ENCODE data around the gene ICA1L. TPM values are rescaled to one million over a fixed set of nuclear protein-coding genes. Genes with fewer than 3 reads are reported as not detected.

The ICA1L gene
- total and polyA plus RNA-seq, 2 of the 13 experiments (the other 11 are each of a cell fraction or from before 2014, with no cell fraction given), result 1.5 to 2.4 TPM

DNA sequence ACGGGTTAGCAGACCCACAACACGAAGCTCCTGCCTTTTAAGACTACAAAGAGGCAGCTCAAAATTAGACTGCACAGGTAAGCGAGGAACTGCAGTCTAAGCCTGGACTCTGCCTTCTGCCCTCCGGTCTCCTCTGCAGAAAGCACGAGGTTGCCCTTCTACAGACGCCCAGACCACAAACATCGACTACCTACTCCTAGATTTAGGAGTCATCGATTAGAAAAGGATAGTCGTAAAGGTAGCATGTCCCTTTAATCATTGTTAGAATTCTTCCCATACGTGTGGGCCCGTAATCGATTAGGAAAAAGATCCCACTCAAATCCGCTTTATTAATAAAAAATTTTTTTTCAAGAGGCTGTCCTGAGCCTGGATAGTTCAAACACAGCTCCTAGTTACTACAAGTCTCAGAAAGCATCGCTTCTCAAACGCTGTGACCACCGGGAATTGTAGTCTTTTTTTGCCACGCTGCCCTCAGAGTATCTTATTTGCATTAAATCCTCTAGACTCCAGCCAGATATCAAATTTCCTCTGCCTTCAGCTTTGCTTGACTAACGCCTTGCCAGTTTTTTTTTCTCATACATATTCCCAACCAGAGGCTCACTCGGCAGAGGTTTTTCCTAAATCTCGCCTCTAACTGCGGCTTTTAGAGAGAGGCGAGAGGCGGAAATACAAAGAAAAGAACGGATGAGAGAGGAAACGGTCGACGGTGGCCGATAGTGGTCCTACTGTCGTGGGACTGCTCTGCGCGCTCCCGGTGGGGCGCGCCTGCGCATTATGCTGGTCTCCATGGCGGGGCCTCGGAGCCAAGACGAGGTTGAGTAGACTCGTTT, 40.2 kb upstream of the ICA1L start, which contains the start of the genes CARF and WDR12 (continued):
- TF ChIP-seq, protein P1, sequence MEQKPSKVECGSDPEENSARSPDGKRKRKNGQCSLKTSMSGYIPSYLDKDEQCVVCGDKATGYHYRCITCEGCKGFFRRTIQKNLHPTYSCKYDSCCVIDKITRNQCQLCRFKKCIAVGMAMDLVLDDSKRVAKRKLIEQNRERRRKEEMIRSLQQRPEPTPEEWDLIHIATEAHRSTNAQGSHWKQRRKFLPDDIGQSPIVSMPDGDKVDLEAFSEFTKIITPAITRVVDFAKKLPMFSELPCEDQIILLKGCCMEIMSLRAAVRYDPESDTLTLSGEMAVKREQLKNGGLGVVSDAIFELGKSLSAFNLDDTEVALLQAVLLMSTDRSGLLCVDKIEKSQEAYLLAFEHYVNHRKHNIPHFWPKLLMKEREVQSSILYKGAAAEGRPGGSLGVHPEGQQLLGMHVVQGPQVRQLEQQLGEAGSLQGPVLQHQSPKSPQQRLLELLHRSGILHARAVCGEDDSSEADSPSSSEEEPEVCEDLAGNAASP (CRISPR knock-in tag; IDR thresholded peaks at IDR 0.05; ENCODE audit: borderline replicate concordance), result peak; percentile 39
- TF ChIP-seq POLR2AphosphoS2 (IDR thresholded peaks at IDR 0.05; ENCODE audit: low read depth, low read length) (peak; percentile 93; the same call in 1 of the 2 replicates), FOXK2 (IDR thresholded peaks at IDR 0.05) (peak; percentile 39), ZNF34 (CRISPR knock-in tag; IDR thresholded peaks at IDR 0.05; ENCODE audit: borderline replicate concordance) (no peak), ZMYM3 (CRISPR knock-in tag; IDR thresholded peaks at IDR 0.05) (0 out of 2 replicates have a peak, but pooled peaks have one; percentile 47), POGZ (CRISPR knock-in tag; IDR thresholded peaks at IDR 0.05) (0 out of 2 replicates have a peak, but pooled peaks have one; percentile 14), SOX6 (IDR thresholded peaks at IDR 0.05) (no peak), SOX6 (CRISPR knock-in tag; IDR thresholded peaks at IDR 0.05) (peak; percentile 4; the same call in 1 of the 2 replicates), ZNF432 (CRISPR knock-in tag; IDR thresholded peaks at IDR 0.05; ENCODE audit: borderline replicate concordance) (no peak), SMYD3 (CRISPR knock-in tag; IDR thresholded peaks at IDR 0.05) (0 out of 2 replicates have a peak, but pooled peaks have one; percentile 59), ZSCAN22 (CRISPR knock-in tag; IDR thresholded peaks at IDR 0.05) (peak; percentile 26; the same call in 1 of the 2 replicates), ZNF607 (CRISPR knock-in tag; IDR thresholded peaks at IDR 0.05; ENCODE audit: borderline replicate concordance) (0 out of 2 replicates have a peak, but pooled peaks have one; percentile 23), PAX8 (CRISPR knock-in tag; IDR thresholded peaks at IDR 0.05; ENCODE audit: borderline replicate concordance) (0 out of 2 replicates have a peak, but pooled peaks have one; percentile 55), TEAD3 (CRISPR knock-in tag; optimal IDR thresholded peaks at IDR 0.05; ENCODE audit: borderline replicate concordance) (peak; percentile 10), ZNF160 (CRISPR knock-in tag; IDR thresholded peaks at IDR 0.05) (0 out of 2 replicates have a peak, but pooled peaks have one; percentile 24), TFDP2 (CRISPR knock-in tag; IDR thresholded peaks at IDR 0.05) (peak; percentile 63; the same call in 1 of the 2 replicates), ATF7 (IDR thresholded peaks at IDR 0.05) (no peak), ATF7 (CRISPR knock-in tag; IDR thresholded peaks at IDR 0.05) (0 out of 2 replicates have a peak, but pooled peaks have one; percentile 28), ZNF770 (CRISPR knock-in tag; IDR thresholded peaks at IDR 0.05) (peak; percentile 20; the same call in 1 of the 2 replicates), ZNF747 (CRISPR knock-in tag; IDR thresholded peaks at IDR 0.05; ENCODE audit: borderline replicate concordance) (peak; percentile 88), GFI1 (CRISPR knock-in tag; IDR thresholded peaks at IDR 0.05; ENCODE audit: borderline replicate concordance) (0 out of 2 replicates have a peak, but pooled peaks have one; percentile 28), MEF2D (CRISPR knock-in tag; IDR thresholded peaks at IDR 0.05) (peak; percentile 58; the same call in 1 of the 2 replicates)
- TF ChIP-seq, protein P2, sequence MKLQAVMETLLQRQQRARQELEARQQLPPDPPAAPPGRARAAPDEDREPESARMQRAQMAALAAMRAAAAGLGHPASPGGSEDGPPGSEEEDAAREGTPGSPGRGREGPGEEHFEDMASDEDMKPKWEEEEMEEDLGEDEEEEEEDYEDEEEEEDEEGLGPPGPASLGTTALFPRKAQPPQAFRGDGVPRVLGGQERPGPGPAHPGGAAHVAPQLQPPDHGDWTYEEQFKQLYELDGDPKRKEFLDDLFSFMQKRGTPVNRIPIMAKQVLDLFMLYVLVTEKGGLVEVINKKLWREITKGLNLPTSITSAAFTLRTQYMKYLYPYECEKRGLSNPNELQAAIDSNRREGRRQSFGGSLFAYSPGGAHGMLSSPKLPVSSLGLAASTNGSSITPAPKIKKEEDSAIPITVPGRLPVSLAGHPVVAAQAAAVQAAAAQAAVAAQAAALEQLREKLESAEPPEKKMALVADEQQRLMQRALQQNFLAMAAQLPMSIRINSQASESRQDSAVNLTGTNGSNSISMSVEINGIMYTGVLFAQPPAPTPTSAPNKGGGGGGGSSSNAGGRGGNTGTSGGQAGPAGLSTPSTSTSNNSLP (IDR thresholded peaks at IDR 0.05; ENCODE audit: low read depth, low read length), result peak; percentile 71; the same call in 1 of the 2 replicates

Measured in HepG2 (cell line).